ENCODE measurements around the gene LRFN5.
"Not testable (repeated sequence)": the region's sequence is repeated elsewhere in the genome, so short reads cannot be mapped to it uniquely, and the experiment has no call there.

LRFN5 gene

DNA sequence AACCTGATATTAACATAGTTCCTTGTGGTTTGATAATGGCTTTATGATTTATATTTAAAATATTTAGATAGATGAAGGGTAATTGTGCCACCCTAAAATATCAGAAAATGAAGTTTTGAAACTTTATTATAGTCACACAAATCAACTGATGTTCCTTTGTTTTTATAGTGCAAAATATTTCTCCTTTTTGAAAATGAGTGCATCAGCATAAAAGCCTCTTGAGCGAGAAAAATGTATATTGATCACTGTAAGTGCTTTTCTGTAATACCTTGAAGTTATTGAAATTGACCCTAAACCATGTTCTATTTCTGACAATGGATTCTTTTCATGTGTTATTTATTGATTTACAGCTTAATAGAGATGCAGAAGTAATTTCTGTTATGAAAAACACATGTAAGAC lies 35.0 kb downstream of the LRFN5 start:
- no peak for FAIRE-seq

DNA sequence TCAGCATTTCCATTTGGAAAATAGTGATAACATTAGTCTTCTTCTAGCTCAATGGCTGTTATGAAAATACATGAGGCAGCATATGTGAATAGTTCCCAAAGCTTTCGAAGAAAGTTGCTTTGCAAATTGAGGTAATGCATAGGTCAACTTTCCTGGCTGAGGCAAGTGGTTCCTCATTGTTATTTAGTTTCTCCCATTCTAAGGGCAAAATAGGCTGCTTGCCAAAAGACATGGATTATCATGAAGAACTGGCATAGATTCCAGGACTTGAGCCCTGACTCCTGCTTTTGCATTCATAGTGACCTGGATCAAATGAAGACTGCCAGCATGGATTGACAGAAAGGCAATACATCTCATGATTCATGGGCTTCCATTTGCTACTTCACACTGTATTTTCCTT lies 35.7 kb downstream of the LRFN5 start:
- no peak for FAIRE-seq

DNA sequence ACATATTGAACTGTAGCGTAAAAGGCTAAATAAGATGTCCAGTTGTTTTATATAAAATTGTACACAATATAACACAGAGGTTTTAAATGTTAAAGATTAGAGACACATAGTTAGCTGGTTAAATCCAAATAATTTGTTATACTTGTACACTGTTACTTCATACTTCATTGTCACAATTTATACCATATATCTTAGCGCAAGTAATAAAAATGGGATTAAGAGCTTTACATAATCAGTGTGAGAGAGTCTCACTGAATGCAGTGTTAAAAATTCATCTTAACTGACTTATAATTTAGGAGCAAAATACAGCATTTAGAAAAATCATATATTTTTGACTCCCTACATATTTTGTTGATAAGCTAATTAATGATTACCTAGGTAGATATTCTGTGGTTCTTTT lies 36.1 kb downstream of the LRFN5 start:
- FAIRE-seq, result no peak

DNA sequence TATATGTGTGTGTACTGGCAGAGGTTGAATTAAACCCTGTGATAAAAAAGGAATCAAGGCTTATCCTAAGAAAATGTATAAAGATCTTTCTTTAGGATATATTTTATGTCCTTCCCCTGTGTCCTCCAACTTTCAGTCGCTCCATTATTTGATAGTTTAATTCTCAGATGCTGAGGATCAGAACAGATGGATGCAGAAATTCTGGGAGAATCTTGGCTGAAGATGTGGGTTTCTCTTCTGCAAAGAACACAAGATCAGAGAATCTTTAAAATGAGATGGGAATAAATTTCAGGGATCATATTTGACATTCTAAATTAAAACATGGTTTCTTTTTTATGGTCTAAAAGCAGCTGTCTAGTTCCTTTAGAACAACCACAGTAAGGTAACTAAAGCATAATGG lies 37.9 kb downstream of the LRFN5 start:
- no peak for FAIRE-seq

DNA sequence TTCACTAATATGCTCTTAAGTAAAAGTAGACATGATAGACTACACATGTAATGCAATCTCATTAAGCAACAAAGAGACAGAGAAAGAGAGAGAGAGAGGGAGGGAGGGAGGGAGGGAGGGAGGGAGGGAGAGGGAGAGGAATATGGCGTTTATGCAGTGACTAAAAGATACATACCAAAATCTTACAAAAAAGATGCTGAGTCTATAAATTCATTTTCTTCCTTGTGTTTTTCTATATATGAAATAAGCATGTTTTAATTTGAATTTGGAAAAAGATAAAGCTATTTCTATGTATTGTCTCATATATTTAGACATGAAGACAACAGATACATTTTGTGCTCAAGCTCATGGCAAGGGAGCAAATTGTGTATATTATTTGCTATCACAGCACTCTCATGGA lies 44.1 kb downstream of the LRFN5 start:
- FAIRE-seq, result no peak

DNA sequence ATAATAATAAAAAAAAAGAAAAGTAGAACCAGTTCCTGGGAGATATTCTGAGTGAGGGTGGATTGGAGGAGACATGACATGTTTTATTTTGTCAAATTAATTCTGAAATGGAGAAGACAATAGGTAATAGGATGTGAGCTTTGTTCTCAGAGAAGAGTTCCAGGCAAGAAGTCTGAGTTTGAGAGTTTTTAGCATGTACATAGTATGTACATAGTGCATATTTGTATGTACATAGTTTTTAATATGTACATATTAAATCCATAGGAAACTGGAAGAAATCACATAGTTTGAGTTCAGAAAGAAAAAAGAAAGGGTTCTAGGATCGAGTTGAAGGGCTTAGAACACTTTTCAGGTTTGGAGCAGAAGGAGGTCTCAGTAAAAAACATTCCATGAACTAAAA lies 47.5 kb downstream of the LRFN5 start:
- FAIRE-seq, result no peak

DNA sequence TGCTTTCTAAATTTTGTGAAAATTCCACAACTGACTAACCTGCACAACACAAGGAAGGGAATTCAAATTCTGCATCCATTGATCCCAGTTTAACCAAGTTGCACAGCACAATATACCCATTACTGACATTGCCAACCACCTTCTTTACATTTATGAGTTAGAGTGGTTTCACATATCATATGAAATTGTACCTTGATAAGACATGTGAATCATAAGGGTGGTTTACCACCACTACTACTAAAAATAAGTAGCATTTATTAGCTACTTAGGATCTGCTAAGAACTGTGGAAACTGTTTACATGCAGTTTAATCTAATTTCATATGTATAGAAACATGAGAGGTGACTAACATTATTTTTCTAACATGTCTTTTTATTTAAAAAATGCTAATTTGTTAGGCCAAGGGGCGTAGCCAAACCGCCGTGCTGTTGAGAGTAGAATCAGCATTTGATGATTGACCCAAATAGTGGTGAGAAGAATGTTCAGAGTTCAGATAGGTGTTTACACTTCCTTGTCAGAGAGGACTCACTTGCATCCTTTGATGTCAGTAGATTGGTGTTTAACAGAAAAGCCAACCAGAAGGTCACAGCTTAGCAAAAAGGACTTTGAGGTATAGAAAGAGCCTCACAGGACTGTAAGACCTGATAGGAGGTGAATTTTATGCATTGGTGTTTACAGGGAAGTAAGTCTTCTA lies 56.2 kb downstream of the LRFN5 start:
- FAIRE-seq, result no peak

DNA sequence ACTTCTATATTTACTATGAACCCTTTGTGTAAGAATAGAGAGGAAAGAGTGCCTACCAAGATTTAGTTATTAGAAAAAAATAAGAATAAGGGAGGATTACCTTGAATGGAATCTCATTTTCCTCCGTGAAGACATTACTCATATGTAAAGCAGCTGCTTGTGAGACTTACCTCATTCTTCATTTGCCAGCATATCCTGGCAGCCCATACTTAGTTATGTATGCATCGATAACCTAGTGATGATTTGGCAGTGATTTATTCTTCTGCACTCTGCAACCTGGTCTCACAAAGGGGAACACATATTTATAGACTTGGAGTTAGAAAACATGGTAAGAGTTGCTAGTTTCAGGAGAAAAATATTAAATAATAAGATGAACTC lies 56.8 kb downstream of the LRFN5 start:
- FAIRE-seq, result no peak

DNA sequence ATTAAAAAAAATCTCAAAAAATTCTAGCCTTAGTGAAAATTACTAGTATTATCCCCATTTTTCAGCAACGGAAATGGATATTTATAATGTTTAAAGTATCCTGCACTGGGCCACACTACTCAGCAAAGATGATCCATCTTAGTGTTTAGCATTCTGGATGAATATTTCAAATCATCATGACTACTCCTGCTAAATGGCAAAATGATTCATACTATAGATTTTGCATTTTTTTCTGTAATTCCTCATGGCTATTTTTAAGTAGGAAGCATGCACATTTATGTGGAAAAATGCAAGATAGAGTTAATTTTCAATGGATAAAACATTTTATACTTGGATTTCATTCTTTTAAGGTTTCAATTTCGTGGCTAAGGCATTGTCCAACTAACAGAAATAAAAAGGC lies 59.6 kb downstream of the LRFN5 start:
- FAIRE-seq, result no peak

DNA sequence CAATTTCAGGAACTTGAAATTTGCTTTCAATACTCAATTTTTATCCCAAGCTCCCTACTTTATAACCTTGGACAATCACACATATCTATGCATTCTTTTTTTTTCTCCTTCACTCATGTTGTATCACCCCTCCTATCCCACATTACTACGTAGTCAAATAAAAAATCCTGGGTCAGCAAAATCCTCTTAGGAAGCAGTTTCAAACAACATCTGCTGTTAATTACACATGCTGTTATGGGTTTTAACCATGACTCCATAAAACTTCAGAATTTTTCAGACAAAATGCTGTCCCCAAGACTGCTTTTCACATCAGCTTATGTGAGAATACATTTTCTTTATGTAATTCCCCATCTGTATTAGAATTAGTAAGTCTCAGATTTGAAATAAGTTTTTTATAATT lies 61.7 kb downstream of the LRFN5 start:
- FAIRE-seq, result no peak

DNA sequence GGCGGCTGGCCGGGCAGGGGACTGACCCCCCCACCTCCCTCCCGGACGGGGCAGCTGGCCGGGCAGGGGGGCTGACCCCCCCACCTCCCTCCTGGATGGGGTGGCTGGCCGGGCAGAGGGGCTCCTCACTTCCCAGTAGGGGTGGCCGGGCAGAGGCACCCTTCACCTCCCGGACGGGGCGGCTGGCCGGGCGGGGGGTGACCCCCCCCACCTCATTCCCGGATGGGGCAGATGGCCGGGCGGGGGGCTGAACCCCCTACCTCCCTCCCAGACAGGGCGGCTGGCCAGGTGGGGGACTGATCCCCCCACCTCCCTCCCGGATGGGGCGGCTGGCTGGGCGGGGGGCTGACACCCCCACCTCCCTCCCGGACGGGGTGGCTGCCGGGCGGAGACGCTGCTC lies 66.9 kb downstream of the LRFN5 start:
- not testable (repeated sequence) for FAIRE-seq

DNA sequence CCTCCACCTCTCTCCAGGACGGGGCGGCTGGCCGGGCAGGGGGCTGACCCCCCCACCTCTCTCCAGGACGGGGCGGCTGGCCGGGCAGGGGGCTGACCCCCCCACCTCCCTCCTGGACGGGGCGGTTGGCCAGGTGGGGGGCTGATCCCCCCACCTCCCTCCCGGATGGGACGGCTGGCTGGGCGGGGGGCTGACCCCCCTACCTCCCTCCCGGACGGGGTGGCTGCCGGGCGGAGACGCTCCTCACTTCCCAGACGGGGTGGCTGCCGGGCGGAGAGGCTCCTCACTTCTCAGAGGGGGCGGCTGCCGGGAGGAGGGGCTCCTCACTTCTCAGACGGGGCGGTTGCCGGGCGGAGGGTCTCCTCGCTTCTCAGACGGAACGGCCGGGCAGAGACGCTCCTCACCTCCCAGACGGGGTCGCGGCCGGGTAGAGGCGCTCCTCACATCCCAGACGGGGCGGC lies 67.9 kb downstream of the LRFN5 start:
- FAIRE-seq, result not testable (repeated sequence)

DNA sequence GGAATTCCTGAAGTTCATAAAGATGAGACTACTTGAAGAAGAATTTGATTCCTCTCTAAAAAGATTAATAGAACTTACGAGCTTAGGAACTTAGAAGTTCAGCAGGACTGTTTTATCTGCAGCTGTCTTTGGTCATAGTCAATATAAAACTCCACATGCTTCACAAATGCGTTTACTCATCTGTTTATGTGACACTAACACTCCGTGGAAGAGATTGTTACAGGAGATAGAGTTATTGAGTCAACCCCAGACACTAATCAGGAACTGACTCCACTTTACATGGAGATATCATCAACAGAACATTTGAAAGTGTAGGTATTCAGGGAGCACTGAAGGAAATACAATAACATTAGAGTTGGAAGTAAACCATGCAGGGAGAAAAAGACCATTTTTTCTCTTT lies 92.8 kb downstream of the LRFN5 start:
- no peak for FAIRE-seq

DNA sequence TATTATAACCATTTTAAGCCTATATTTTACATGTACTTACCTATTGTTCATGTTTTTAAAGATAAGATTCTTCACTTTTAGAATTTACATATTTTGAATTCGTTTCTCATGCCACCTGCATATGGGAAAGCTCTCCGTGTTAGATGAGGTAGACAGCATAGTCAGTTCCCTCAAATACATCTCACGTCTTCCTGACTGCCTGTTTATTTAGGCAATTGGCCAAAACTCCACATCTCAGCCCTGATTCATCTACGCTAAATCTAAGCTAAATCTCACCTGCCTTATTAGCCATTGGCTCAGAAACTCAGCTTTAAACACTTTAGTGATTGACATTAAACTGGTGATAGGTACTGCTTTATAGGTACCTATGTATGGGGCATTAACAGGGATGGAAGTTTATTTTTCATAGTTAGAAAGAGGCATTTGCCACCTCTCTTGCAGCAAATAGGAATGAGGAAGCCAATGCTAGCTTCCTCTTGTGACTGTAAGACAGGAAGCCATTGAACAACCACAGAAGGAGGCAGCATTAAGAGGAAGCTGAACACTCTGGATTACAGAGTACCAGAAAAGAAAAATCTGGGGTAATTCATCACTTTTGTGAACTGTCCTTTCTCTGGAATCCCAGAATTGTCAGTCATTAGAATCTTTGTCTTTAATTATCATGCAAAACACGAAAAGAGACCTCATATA lies 111.9 kb downstream of the LRFN5 start:
- no peak for FAIRE-seq

DNA sequence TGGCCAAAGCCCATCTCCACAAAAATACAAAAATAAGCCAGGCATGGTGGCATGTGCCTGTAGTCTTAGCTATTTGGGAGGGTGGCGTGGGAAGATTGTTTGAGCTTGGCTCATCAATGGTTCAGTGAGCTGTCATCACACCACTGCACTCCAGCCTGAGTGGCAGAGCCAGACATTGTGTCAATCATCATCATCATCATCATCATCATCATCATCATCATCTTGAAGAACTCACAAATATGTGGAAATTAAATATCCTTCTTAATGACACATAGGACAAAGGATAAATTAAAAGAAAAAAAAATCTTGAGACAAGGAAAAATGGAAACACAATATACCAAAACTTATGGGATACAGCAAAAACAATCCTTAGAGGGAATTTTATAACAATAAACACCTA lies 132.5 kb downstream of the LRFN5 start:
- no peak for FAIRE-seq

DNA sequence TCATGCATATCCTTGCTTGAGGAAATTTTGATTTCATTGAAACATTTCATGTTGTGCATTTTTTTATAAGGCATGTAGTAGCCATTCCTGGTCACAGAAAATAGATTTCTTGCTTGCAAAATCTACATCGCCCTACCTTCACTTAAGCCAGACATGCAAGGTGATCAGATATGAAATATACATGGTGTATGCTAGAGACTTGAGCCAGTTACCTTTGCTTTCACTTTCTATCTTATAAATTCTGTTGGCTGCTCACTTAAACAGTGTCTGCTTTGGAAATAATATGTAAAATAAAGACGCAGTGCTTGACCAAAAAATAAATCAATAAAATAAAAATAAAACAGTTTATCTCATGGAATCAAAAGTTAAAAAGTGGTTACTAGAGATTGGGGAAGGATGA lies 136.5 kb downstream of the LRFN5 start:
- no peak for FAIRE-seq

DNA sequence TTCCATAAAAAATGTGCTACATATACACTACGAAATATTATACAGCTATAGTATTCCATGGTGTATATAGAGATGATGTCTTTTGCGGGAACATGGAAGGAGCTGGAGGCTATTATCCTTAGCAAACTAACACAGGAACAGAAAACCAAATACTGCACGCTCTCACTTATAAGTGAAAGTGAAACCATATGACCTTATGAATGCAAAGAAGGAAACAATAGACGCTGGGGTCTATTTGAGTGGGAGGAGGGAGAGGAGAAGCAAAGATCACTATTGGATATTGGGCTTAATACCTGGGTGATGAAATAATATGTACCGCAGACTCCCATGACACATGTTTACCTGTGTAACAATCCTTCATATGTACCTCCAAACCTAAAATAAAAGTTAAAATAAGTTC lies 142.8 kb downstream of the LRFN5 start:
- no peak for FAIRE-seq

DNA sequence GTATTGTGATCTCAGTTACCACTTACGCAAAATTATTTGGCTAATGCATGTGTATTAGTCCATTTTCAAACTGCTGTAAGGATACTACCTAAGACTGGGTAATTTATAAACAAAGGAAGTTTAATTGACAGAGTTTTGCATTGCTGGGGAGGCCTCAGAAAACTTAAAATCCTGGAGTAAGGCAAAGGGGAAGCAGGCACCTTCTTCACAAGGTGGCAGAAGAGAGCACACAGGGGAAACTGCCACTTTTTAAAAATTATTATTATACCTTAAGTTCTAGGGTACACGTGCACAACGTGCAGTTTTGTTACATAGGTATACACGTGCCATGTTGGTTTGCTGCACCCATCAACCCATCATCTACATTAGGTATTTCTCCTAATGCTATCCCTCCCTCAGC lies 143.9 kb downstream of the LRFN5 start:
- FAIRE-seq, result not testable (repeated sequence)

DNA sequence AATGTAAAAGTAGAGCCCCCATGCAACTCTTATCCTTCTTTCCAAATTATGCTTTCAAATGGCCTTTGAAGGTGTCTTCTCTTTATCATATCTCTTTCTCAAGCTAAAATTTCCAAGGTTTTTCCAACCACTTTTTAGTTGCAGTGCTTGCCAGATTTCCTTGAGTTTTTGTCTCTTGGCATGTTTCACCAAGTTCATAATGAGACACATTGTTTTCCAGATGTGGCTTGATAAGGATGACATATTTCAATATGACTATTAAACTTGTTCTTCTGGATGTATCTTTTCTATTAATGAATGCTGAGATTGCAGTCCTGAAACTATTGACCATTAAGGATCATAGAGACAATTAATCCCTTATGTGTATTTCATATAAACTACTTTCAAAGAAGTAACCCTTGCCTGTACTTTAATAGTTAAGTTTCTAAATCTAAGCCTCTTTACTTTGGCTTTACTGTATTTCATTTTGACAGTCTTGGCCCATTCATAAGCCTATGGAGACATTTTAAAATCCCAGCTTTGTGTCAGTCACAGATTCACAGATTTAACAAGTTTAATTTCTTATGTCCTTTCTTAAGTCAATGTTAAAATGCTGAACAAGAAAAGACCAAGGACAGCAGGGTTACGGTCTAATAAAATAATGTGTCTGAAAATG lies 151.5 kb downstream of the LRFN5 start:
- no peak for FAIRE-seq

DNA sequence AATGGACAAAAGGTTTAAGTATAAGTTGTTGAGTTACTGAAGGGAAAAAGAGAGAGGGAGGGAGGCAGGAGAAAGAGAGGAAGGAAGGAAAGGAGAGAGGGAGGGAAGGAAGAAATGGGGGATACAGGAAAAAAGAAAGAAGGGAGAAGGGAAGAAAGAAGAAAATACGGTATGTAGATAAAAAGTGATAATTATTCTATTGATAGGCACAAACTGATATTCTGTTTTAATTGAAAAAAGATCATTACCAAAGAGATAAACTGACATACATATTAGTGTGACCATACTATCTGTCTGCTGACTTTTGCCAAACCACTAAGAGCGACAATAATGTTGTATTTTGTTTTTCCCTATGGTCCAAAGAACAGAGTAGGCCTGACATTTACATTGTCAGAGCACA lies 154.5 kb downstream of the LRFN5 start:
- FAIRE-seq, result no peak

DNA sequence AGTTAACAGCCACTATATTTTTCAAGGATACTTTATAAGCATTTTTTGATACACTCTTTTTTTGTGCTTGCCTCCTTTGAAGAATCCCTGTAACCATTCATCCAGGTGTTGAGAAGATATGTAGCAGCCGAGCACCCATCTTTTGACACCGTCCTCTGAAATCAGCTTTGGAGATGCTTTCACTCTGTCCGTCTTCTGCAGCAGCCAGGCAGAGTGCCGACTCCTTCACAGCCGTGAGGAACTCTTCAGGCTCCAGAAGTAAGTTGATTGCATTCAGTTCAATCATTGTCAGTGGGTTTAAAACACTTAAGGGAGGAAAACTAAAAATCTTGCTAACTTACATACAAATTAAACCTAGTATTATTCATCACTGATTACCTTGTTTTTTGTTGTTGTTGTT lies 160.1 kb downstream of the LRFN5 start:
- FAIRE-seq, result no peak

DNA sequence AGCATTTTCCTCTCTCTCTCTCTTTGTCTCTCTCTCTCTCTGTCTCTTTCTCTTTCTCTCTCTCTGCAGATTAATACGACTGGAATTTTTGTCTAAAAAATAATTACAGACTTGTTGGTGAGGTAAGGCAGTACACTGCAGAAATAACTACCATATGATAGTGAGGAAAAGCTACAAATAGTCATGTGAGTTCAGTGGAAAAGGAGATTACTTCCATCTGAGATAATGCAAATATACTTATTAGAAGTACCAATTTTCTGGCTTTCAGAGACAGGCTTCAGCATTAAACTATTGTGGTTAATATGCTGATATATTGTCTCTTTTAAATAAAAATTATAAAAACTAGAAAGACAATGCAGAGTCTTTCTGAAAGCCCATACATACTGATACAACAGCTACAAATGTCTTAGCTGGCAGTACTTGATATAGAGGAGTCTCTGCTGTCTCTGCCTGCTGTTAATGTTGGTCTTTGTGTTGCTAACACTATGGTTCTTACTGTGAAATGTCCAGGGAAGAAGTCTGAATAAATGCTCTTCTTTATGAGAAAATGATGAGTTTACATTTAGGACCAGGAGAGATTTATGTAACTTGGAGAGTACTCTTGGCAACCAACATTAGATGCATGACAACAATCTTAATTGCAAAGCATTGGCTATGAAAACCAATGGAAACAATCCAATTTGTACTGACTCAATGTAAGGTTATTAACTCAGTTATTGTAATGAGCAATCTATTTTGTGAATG lies 167.0 kb downstream of the LRFN5 start:
- no peak for FAIRE-seq

DNA sequence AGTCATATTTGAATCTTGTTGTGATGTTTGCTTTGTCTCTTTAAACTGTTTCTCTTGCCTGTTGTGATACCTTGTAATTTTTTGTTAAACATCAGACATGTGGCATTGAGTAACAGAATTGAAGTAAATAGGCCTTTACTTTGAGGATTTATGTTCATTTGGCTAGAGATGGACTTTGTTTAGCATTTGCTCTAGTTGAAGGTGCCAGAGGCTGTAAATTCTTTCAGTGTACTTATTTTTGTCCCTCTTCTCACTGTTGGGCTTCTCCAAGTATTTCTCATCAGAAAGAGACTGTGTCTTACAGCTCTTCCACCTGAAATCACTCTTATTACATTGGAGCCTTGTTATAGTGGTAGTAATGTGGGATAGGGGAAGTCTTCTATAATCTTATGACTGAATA lies 175.8 kb downstream of the LRFN5 start:
- FAIRE-seq, result no peak

DNA sequence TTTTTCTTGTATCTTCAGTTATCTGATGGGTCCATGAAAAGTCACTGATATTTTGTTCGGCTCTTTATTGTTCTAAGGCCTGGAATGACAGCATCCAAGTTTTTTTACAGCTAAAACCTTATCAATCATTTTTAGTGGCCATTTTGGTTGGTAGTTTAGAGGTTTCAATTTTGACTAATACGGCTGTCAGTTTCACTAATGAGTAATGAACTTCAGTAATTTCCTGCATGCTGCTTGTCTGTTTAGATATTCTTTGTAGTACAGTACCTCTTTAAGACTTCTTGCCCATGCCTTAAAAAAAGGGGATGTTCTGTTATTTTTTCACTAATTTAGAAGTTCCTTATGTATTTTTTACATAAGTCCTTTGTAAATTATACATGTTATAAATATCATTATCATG lies 176.7 kb downstream of the LRFN5 start:
- no peak for FAIRE-seq

Measured in A204.1 (cell line).